Measurements from ENCODE around the gene UBR4. TPM values are rescaled to one million over a fixed set of nuclear protein-coding genes. Genes with fewer than 3 reads are reported as not detected.

The UBR4 gene
- total and polyA plus RNA-seq, 7 donors, result 89.9 to 185 (median 118) TPM

GRCh38 chr1:19081218-19081893, 128.7 kb downstream of the UBR4 start:
- 76 to 82% (median 76%) methylated on average over 21 of the region's 21 CpGs for WGBS, 3 donors
- DNase-seq, result peak; percentile 50 to 54
- no peak for TF ChIP-seq CTCF (IDR thresholded peaks at IDR 0.05)
- Histone ChIP-seq H3K27me3 (ENCODE audit: insufficient read depth in 3 of 3, low read length in 2 of 3) (no peaks in the 10 kb centered on the region), H3K27ac (peak overlapping the region; percentile 17), H3K4me1 (peaks cover 12% of the 10 kb centered on the region), H3K4me3 (no peak overlapping the region), H3K36me3 (ENCODE audit: insufficient read depth in 1 of 2, low read depth in 1 of 2) (peaks cover 17 to 99% of the 10 kb centered on the region in 2 donors), H3K9me3 (no peaks in the 10 kb centered on the region)
- intact Hi-C loops (cut with DNase I), result no loop called here
- no peak for ATAC-seq

- 87 to 91% (median 89%) methylated on average over 3 of the region's 3 CpGs for WGBS, 3 donors
- DNase-seq, result no peak
- no peak for TF ChIP-seq CTCF (IDR thresholded peaks at IDR 0.05)
- H3K27me3 ChIP-seq (ENCODE audit: insufficient read depth in 3 of 3, low read length in 2 of 3), result no peaks in the 10 kb centered on the region
- peaks cover 8% of the 10 kb centered on the region for H3K4me1 ChIP-seq
- ATAC-seq, result no peak
- H3K4me3 ChIP-seq, result no peak overlapping the region
- no peaks in the 10 kb centered on the region for H3K9me3 ChIP-seq
- intact Hi-C loops (cut with DNase I), result no loop called here
- peak overlapping the region; percentile 17 for H3K27ac ChIP-seq
- H3K36me3 ChIP-seq (ENCODE audit: insufficient read depth in 1 of 2, low read depth in 1 of 2), result peaks cover 15 to 100% of the 10 kb centered on the region in 2 donors
Measured at GRCh38 chr1:19080721-19081120, 129.3 kb downstream of the UBR4 start.

- Histone ChIP-seq H3K4me1 (peaks cover 10% of the 10 kb centered on the region), H3K9me3 (no peaks in the 10 kb centered on the region), H3K4me3 (no peak overlapping the region), H3K36me3 (ENCODE audit: insufficient read depth in 1 of 2, low read depth in 1 of 2) (peaks cover 15 to 100% of the 10 kb centered on the region in 2 donors), H3K27me3 (ENCODE audit: insufficient read depth in 3 of 3, low read length in 2 of 3) (no peaks in the 10 kb centered on the region), H3K27ac (no peak overlapping the region)
- 76 to 93% (median 87%) methylated on average over 16 of the region's 16 CpGs for WGBS, 3 donors
- TF ChIP-seq CTCF (IDR thresholded peaks at IDR 0.05), result no peak
- no peak for ATAC-seq
- intact Hi-C loops (cut with DNase I), result loop anchor here in 1 of 2 donors (10.0 kb wide), 1 partner anchor 125 kb away; the partner anchor contains the start of gene IFFO2
- peak in 1 of 2 donors; percentile 35 for DNase-seq
Measured at GRCh38 chr1:19079541-19080472, 130.3 kb downstream of the UBR4 start.

- no peak for ATAC-seq
- H3K9me3 ChIP-seq, result no peaks in the 10 kb centered on the region
- H3K27ac ChIP-seq, result no peak overlapping the region
- intact Hi-C loops (cut with DNase I), result loop anchor here in 1 of 2 donors (10.0 kb wide), 1 partner anchor 124 kb away; the partner anchor contains the start of gene IFFO2
- no peak for TF ChIP-seq CTCF (IDR thresholded peaks at IDR 0.05)
- H3K27me3 ChIP-seq (ENCODE audit: insufficient read depth in 3 of 3, low read length in 2 of 3), result no peaks in the 10 kb centered on the region
- H3K4me1 ChIP-seq, result peaks cover 22% of the 10 kb centered on the region
- H3K4me3 ChIP-seq, result no peak overlapping the region
- peaks cover 15 to 100% of the 10 kb centered on the region in 2 donors for H3K36me3 ChIP-seq (ENCODE audit: insufficient read depth in 1 of 2, low read depth in 1 of 2)
- 75 to 91% (median 81%) methylated on average over 4 of the region's 4 CpGs for WGBS, 3 donors
- DNase-seq, result no peak
Measured at GRCh38 chr1:19078536-19078935, 131.5 kb downstream of the UBR4 start.

All from psoas muscle (tissue), 8 donors.